ENCODE data around the gene PDE3A.

GRCh38 chr12:20593611-20594010, 225.3 kb downstream of the PDE3A start:
- TF ChIP-seq REST (IDR thresholded peaks at IDR 0.05; ENCODE audit: low read depth, low read length) (no peak), TAF1 (IDR thresholded peaks at IDR 0.05; ENCODE audit: borderline replicate concordance, low read depth, low read length) (no peak), CHD2 (IDR thresholded peaks at IDR 0.05; ENCODE audit: low read length, partially characterized antibody) (no peak), TEAD4 (IDR thresholded peaks at IDR 0.05; ENCODE audit: borderline replicate concordance, insufficient read depth) (no peak), PBX3 (IDR thresholded peaks at IDR 0.05) (no peak), EZH2phosphoT487 (IDR thresholded peaks at IDR 0.05; ENCODE audit: borderline replicate concordance, low read depth) (no peak), CTCF (IDR thresholded peaks at IDR 0.05) (no peak), RAD21 (IDR thresholded peaks at IDR 0.05; ENCODE audit: low read length) (no peak), EP300 (IDR thresholded peaks at IDR 0.05; ENCODE audit: borderline replicate concordance in 1 of 2, low read depth in 1 of 2, low read length in 1 of 2) (no peak)
- TF ChIP-seq, protein P1, sequence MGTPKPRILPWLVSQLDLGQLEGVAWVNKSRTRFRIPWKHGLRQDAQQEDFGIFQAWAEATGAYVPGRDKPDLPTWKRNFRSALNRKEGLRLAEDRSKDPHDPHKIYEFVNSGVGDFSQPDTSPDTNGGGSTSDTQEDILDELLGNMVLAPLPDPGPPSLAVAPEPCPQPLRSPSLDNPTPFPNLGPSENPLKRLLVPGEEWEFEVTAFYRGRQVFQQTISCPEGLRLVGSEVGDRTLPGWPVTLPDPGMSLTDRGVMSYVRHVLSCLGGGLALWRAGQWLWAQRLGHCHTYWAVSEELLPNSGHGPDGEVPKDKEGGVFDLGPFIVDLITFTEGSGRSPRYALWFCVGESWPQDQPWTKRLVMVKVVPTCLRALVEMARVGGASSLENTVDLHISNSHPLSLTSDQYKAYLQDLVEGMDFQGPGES (IDR thresholded peaks at IDR 0.05; ENCODE audit: low read depth, low read length) = no peak

All from SK-N-SH (cell line).